Peyer's patch (tissue), 4 donors: ENCODE measurements around the gene UNC119.

ENCODE experiments used
- POLR2A ChIP-seq, 2 donors: fragments of 450-650 bp; IDR thresholded peaks; one replicate each; pipeline ENCODE4 v1.5.1; 2017; ENCODE audit warnings: antibody characterized with exemption in 2 of 2, mild to moderate bottlenecking in 2 of 2, moderate library complexity in 2 of 2
- TF ChIP-seq, protein P1 (sequence below), 6 experiments: fragments of 450-650 bp in 4 of 6; fragments of 200-600 bp in 2 of 6; sonication (generic) in 1 of 6; IDR thresholded peaks; one replicate each; pipeline ENCODE4 v1.5.1; 2017 to 2019; ENCODE audit warnings: antibody characterized with exemption in 6 of 6, mild to moderate bottlenecking in 3 of 6, moderate library complexity in 1 of 6

DNA sequence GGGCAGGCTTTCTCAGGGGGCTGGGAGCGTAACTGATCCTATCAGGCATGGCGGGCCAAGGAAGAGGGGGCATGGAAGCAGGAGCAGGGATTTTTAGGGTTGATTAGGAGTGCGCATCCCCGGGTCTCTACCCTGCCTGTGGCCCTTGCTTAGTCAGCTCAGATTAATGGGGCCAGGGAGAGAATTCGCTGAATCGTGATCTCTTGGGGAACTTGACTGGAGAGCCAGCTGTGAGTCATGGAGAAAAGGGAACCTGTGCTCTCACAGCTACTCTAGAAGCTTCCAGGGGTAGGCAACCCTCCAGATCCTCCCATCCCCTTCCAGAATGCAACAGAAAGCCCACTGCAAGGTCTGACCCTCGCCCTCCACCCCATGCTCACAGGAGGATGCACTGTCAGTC, 42.6 kb downstream of the UNC119 start:
- TF ChIP-seq POLR2A (IDR thresholded peaks at IDR 0.05): no peak
- TF ChIP-seq, protein P1, sequence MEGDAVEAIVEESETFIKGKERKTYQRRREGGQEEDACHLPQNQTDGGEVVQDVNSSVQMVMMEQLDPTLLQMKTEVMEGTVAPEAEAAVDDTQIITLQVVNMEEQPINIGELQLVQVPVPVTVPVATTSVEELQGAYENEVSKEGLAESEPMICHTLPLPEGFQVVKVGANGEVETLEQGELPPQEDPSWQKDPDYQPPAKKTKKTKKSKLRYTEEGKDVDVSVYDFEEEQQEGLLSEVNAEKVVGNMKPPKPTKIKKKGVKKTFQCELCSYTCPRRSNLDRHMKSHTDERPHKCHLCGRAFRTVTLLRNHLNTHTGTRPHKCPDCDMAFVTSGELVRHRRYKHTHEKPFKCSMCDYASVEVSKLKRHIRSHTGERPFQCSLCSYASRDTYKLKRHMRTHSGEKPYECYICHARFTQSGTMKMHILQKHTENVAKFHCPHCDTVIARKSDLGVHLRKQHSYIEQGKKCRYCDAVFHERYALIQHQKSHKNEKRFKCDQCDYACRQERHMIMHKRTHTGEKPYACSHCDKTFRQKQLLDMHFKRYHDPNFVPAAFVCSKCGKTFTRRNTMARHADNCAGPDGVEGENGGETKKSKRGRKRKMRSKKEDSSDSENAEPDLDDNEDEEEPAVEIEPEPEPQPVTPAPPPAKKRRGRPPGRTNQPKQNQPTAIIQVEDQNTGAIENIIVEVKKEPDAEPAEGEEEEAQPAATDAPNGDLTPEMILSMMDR (IDR thresholded peaks at IDR 0.05): no peak
